ENCODE data around the gene KRT14.

Gene KRT14

DNA sequence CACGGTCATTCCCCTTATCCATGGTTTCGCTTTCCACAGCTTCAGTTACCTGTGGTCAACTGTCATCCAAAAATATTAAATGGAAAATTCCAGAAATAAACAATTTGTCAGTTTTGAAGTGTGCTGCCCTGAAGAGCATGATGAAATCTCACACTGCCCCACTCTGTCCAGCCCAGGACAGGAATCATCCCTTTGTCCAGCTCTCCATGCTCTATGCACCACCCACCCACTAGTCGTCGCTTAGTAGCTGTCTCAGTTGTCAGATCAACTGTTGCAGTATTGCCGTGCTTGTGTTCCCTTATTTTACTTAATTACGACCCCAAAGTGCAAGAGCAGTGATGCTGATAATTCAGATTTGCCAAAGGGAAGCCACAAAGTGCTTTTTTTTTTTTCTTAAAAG lies 25.1 kb downstream of the KRT14 start:
- no peaks in the 10 kb centered on the region for H3K36me3 ChIP-seq (ENCODE audit: insufficient read depth, low read length)
- no peaks in the 10 kb centered on the region for H3K4me1 ChIP-seq (ENCODE audit: insufficient read depth, low read length)
- no peaks in the 10 kb centered on the region for H3K9me3 ChIP-seq (ENCODE audit: low read length)
- H3K4me3 ChIP-seq (ENCODE audit: low read depth in 1 of 2, low read length in 2 of 2) = no peak overlapping the region
- H3K27me3 ChIP-seq (ENCODE audit: control insufficient read depth in 1 of 2, insufficient read depth in 2 of 2, low read length in 2 of 2) = peaks cover 3 to 9% of the 10 kb centered on the region in 2 donors
- no peak overlapping the region for H3K27ac ChIP-seq (ENCODE audit: low read depth, low read length)
- no peak overlapping the region for H3K9ac ChIP-seq (ENCODE audit: low read length)

GRCh38 chr17:41559548-41559947 lies 27.1 kb downstream of the KRT14 start:
- peaks cover 3 to 9% of the 10 kb centered on the region in 2 donors for H3K27me3 ChIP-seq (ENCODE audit: control insufficient read depth in 1 of 2, insufficient read depth in 2 of 2, low read length in 2 of 2)
- no peak overlapping the region for H3K9ac ChIP-seq (ENCODE audit: low read length)
- H3K36me3 ChIP-seq (ENCODE audit: insufficient read depth, low read length) = no peaks in the 10 kb centered on the region
- no peaks in the 10 kb centered on the region for H3K4me1 ChIP-seq (ENCODE audit: insufficient read depth, low read length)
- no peaks in the 10 kb centered on the region for H3K9me3 ChIP-seq (ENCODE audit: low read length)
- no peak overlapping the region for H3K27ac ChIP-seq (ENCODE audit: low read depth, low read length)
- H3K4me3 ChIP-seq (ENCODE audit: low read depth in 1 of 2, low read length in 2 of 2) = no peak overlapping the region

- Histone ChIP-seq H3K4me1 (ENCODE audit: insufficient read depth, low read length) (no peaks in the 10 kb centered on the region), H3K4me3 (ENCODE audit: low read depth in 1 of 2, low read length in 2 of 2) (no peak overlapping the region), H3K9ac (ENCODE audit: low read length) (no peak overlapping the region), H3K27me3 (ENCODE audit: control insufficient read depth in 1 of 2, insufficient read depth in 2 of 2, low read length in 2 of 2) (peaks cover 3 to 9% of the 10 kb centered on the region in 2 donors), H3K9me3 (ENCODE audit: low read length) (no peaks in the 10 kb centered on the region), H3K27ac (ENCODE audit: low read depth, low read length) (no peak overlapping the region), H3K36me3 (ENCODE audit: insufficient read depth, low read length) (no peaks in the 10 kb centered on the region)
Observed at GRCh38 chr17:41556931-41557330, 29.8 kb downstream of the KRT14 start.

- Histone ChIP-seq H3K9ac (ENCODE audit: low read length) (no peak overlapping the region), H3K27ac (ENCODE audit: low read depth, low read length) (no peak overlapping the region), H3K4me1 (ENCODE audit: insufficient read depth, low read length) (no peaks in the 10 kb centered on the region), H3K4me3 (ENCODE audit: low read depth in 1 of 2, low read length in 2 of 2) (no peak overlapping the region), H3K9me3 (ENCODE audit: low read length) (no peaks in the 10 kb centered on the region), H3K27me3 (ENCODE audit: control insufficient read depth in 1 of 2, insufficient read depth in 2 of 2, low read length in 2 of 2) (peaks cover 3 to 9% of the 10 kb centered on the region in 2 donors), H3K36me3 (ENCODE audit: insufficient read depth, low read length) (no peaks in the 10 kb centered on the region)
Observed at GRCh38 chr17:41556306-41556705, 30.4 kb downstream of the KRT14 start.

DNA sequence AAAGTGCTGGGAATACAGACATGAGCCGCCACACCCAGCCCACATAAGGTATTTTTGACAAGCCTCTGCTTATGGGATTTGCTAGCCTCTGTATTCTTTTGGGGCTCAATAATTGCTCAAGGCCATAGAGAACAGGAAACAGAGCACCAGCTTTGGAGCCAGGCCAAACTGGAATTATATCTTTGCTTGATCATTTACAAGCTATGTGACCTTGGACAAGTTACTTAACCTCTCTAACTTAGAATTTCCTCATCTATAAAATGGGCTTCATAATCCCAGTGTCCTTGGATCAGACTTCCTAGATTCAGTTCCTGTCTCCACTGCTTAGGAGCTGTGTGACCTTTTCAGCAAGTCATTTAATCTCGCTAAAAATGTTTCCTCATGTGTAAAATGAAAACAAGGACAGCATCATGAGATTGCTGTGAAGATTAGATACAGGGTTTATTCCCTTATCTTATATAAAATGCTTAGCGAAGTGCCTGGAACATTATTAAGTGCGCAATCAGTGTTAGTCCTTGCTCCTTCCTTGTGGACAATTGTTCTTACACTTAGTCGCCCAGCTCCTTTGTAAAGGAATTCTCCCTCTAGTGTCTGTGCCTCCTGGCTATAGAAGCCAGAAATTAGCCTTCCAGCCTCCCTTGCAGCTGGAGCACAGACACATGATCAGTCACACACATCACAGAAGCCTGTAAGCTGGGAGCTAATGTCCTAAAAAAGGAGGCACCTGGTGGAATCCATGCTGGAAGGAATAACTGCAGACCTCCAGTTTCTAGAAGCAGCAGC lies 31.4 kb downstream of the KRT14 start:
- H3K9me3 ChIP-seq (ENCODE audit: low read length) = no peaks in the 10 kb centered on the region
- peaks cover 0 to 9% of the 10 kb centered on the region in 2 donors for H3K27me3 ChIP-seq (ENCODE audit: control insufficient read depth in 1 of 2, insufficient read depth in 2 of 2, low read length in 2 of 2)
- H3K4me1 ChIP-seq (ENCODE audit: insufficient read depth, low read length) = no peaks in the 10 kb centered on the region
- no peaks in the 10 kb centered on the region for H3K36me3 ChIP-seq (ENCODE audit: insufficient read depth, low read length)
- no peak overlapping the region for H3K9ac ChIP-seq (ENCODE audit: low read length)
- H3K4me3 ChIP-seq (ENCODE audit: low read depth in 1 of 2, low read length in 2 of 2) = no peak overlapping the region
- H3K27ac ChIP-seq (ENCODE audit: low read depth, low read length) = no peak overlapping the region

GRCh38 chr17:41553987-41554680 lies 32.6 kb downstream of the KRT14 start:
- Histone ChIP-seq H3K9me3 (ENCODE audit: low read length) (no peaks in the 10 kb centered on the region), H3K9ac (ENCODE audit: low read length) (no peak overlapping the region), H3K27ac (ENCODE audit: low read depth, low read length) (no peak overlapping the region), H3K4me1 (ENCODE audit: insufficient read depth, low read length) (peaks cover 1% of the 10 kb centered on the region), H3K27me3 (ENCODE audit: control insufficient read depth in 1 of 2, insufficient read depth in 2 of 2, low read length in 2 of 2) (peaks cover 0 to 4% of the 10 kb centered on the region in 2 donors), H3K4me3 (ENCODE audit: low read depth in 1 of 2, low read length in 2 of 2) (no peak overlapping the region), H3K36me3 (ENCODE audit: insufficient read depth, low read length) (no peaks in the 10 kb centered on the region)

DNA sequence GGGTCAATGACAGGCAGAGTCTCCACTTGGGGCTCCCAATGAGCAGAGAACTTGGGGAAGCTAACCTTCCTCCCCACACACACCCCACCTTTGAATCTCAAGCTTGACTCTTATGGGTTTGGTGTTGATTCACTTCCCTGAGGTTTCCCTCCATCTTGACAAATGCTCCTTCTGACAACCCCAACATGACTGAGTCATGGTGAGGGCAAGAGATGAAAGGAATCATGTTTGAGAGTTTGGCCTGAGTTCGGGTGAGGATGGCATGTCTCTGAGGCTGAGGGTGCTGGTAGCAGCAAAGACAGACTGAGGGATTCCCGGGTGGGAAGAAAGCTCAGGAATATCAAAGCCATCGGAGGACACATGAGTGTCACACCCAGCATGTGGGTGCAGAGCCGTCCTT lies 33.5 kb downstream of the KRT14 start:
- Histone ChIP-seq H3K4me1 (ENCODE audit: insufficient read depth, low read length) (peaks cover 11% of the 10 kb centered on the region), H3K36me3 (ENCODE audit: insufficient read depth, low read length) (no peaks in the 10 kb centered on the region), H3K27me3 (ENCODE audit: control insufficient read depth in 1 of 2, insufficient read depth in 2 of 2, low read length in 2 of 2) (peaks cover 0 to 4% of the 10 kb centered on the region in 2 donors), H3K9me3 (ENCODE audit: low read length) (no peaks in the 10 kb centered on the region), H3K27ac (ENCODE audit: low read depth, low read length) (no peak overlapping the region), H3K4me3 (ENCODE audit: low read depth in 1 of 2, low read length in 2 of 2) (no peak overlapping the region), H3K9ac (ENCODE audit: low read length) (no peak overlapping the region)

DNA sequence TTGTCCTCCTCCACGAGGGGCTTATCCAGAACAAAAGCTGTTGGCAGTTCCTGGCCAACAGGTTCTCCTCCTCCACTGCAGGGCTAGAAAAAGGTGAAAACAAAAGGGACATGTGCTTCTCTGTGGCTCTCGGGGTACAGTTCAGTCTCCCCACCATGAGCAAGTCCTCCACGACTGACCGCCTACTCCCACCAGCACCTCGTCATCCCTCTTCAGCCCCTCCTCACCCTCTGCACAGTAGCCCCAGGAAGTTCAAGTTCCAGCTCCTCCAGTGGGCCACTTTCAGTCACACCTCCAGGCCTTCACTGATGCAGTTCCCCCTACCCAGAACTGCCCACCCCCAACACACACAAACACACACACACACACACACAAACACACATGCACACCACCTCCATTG lies 34.2 kb downstream of the KRT14 start:
- Histone ChIP-seq H3K27me3 (ENCODE audit: control insufficient read depth in 1 of 2, insufficient read depth in 2 of 2, low read length in 2 of 2) (peaks cover 0 to 4% of the 10 kb centered on the region in 2 donors), H3K27ac (ENCODE audit: low read depth, low read length) (no peak overlapping the region), H3K4me1 (ENCODE audit: insufficient read depth, low read length) (peaks cover 14% of the 10 kb centered on the region), H3K4me3 (ENCODE audit: low read depth in 1 of 2, low read length in 2 of 2) (no peak overlapping the region), H3K36me3 (ENCODE audit: insufficient read depth, low read length) (no peaks in the 10 kb centered on the region), H3K9ac (ENCODE audit: low read length) (no peak overlapping the region), H3K9me3 (ENCODE audit: low read length) (no peaks in the 10 kb centered on the region)

GRCh38 chr17:41551365-41551764 lies 35.3 kb downstream of the KRT14 start:
- no peak overlapping the region for H3K4me3 ChIP-seq (ENCODE audit: low read depth in 1 of 2, low read length in 2 of 2)
- no peaks in the 10 kb centered on the region for H3K27me3 ChIP-seq (ENCODE audit: control insufficient read depth in 1 of 2, insufficient read depth in 2 of 2, low read length in 2 of 2)
- no peaks in the 10 kb centered on the region for H3K36me3 ChIP-seq (ENCODE audit: insufficient read depth, low read length)
- H3K27ac ChIP-seq (ENCODE audit: low read depth, low read length) = no peak overlapping the region
- H3K9ac ChIP-seq (ENCODE audit: low read length) = no peak overlapping the region
- peaks cover 14% of the 10 kb centered on the region for H3K4me1 ChIP-seq (ENCODE audit: insufficient read depth, low read length)
- no peaks in the 10 kb centered on the region for H3K9me3 ChIP-seq (ENCODE audit: low read length)

DNA sequence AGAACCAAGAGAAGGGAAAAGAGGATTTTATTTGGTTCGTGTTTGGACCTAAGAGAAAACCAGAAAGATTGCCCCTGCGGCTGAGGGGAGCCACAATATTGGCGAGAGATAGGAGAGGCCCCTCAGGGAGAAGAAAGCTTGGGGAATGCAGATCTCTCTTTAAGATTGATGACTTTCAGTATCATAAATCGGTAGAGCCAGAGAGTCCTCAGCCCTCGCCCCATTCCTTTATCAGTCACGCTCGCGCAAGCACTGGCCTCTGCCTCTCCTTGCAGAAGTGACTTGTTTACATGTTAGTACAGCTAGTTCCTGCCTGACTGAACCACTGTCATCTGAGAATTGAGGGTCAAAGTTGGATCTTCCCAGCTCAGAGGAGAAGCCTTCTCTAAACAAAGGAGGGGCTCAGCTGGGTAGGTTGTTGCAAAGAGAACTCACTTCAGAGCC lies 37.1 kb downstream of the KRT14 start:
- Histone ChIP-seq H3K9ac (ENCODE audit: low read length) (no peak overlapping the region), H3K36me3 (ENCODE audit: insufficient read depth, low read length) (no peaks in the 10 kb centered on the region), H3K4me1 (ENCODE audit: insufficient read depth, low read length) (peaks cover 14% of the 10 kb centered on the region), H3K27ac (ENCODE audit: low read depth, low read length) (no peak overlapping the region), H3K4me3 (ENCODE audit: low read depth in 1 of 2, low read length in 2 of 2) (no peak overlapping the region), H3K27me3 (ENCODE audit: control insufficient read depth in 1 of 2, insufficient read depth in 2 of 2, low read length in 2 of 2) (no peaks in the 10 kb centered on the region), H3K9me3 (ENCODE audit: low read length) (no peaks in the 10 kb centered on the region)

- H3K27me3 ChIP-seq (ENCODE audit: control insufficient read depth in 1 of 2, insufficient read depth in 2 of 2, low read length in 2 of 2) = no peaks in the 10 kb centered on the region
- no peak overlapping the region for H3K27ac ChIP-seq (ENCODE audit: low read depth, low read length)
- no peak overlapping the region for H3K9ac ChIP-seq (ENCODE audit: low read length)
- H3K4me1 ChIP-seq (ENCODE audit: insufficient read depth, low read length) = peaks cover 14% of the 10 kb centered on the region
- H3K4me3 ChIP-seq (ENCODE audit: low read depth in 1 of 2, low read length in 2 of 2) = peak overlapping the region; percentile 12 to 53
- H3K36me3 ChIP-seq (ENCODE audit: insufficient read depth, low read length) = no peaks in the 10 kb centered on the region
- no peaks in the 10 kb centered on the region for H3K9me3 ChIP-seq (ENCODE audit: low read length)
Observed at GRCh38 chr17:41548844-41549595, 37.7 kb downstream of the KRT14 start.
